Measurements from ENCODE around the gene KIF13A.

The KIF13A gene

DNA sequence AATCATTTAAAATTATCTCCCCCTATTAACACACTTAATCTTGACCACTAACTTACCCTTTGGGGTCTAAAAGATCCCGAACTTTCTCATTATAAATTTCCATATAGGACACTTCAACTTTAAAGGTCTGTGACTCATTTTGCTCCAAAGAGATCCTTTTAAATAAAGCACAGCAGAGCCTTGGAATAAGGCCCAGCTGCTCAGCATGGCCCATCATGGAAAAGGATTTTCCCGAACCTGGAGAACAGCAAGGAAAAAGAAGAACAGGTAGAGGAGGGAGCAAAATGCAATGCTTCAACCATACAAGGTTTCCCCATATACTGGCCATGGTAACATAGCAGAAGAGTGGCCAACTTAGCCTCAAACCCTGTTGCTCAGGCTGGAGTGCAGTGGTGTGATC lies 132.1 kb downstream of the KIF13A start:
- no peak overlapping the region for H3K4me2 ChIP-seq (ENCODE audit: low read length)

DNA sequence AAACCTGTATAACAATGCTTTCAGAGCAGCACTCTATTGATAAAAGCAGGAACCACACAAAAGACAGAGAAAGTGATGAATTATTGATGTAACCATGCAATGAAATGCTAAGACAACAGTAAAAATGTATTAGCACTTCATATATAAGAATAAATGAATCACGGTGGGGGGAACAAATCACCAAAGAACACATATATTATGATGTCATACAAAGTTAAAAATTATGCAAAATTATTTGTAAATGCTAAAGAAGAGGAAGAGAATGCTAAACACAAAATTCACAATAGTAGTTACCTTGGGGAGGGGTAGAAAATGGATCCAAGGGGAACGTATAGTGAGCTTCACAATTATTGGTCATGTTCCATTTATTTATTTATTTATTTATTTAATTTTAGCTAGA lies 133.9 kb downstream of the KIF13A start:
- no peak overlapping the region for H4K8ac ChIP-seq (ENCODE audit: low read depth, low read length)
- no peak overlapping the region for H3K4me2 ChIP-seq (ENCODE audit: low read length)
- WGBS (ENCODE audit: extremely low coverage, insufficient coverage, low lambda C conversion rate): no CpG with 5 or more reads among the region's 2 CpGs
- H3K4me1 ChIP-seq (ENCODE audit: control insufficient read depth, low read depth, low read length): no peaks in the 10 kb centered on the region
- H3K4me3 ChIP-seq (ENCODE audit: low read length): no peak overlapping the region
- H3K56ac ChIP-seq (ENCODE audit: low read length): no peak overlapping the region
- H3K27ac ChIP-seq (ENCODE audit: low read depth, low read length): no peak overlapping the region
- no peaks in the 10 kb centered on the region for H3K79me2 ChIP-seq (ENCODE audit: control insufficient read depth, insufficient read depth, low read length)
- H2BK15ac ChIP-seq (replicated peaks; ENCODE audit: low read depth): no peak overlapping the region
- no peak overlapping the region for H4K5ac ChIP-seq (ENCODE audit: low read length)
- no peak overlapping the region for H3K4ac ChIP-seq (ENCODE audit: low read depth, low read length)
- H2AK5ac ChIP-seq (ENCODE audit: low read length): no peak overlapping the region
- no peak overlapping the region for H2BK120ac ChIP-seq (ENCODE audit: low read depth, low read length)
- no peak overlapping the region for H3K9ac ChIP-seq (ENCODE audit: low read length)
- no peaks in the 10 kb centered on the region for H3K27me3 ChIP-seq (ENCODE audit: insufficient read depth, low read length, poor library complexity)
- DNase-seq: no peak
- no peak overlapping the region for H3K18ac ChIP-seq (ENCODE audit: low read length)
- no peak overlapping the region for H3K23ac ChIP-seq (ENCODE audit: low read length)
- no peak overlapping the region for H2BK5ac ChIP-seq (ENCODE audit: low read length)
- no peaks in the 10 kb centered on the region for H3K79me1 ChIP-seq (ENCODE audit: low read length)
- H3K36me3 ChIP-seq (ENCODE audit: control insufficient read depth, insufficient read depth, low read length): peaks cover 1% of the 10 kb centered on the region

More for the DNA sequence above, 132.1 kb downstream of the KIF13A start:
- Histone ChIP-seq H3K27me3 (ENCODE audit: insufficient read depth, low read length, poor library complexity) (no peaks in the 10 kb centered on the region), H3K18ac (ENCODE audit: low read length) (no peak overlapping the region), H2AK5ac (ENCODE audit: low read length) (no peak overlapping the region), H3K79me1 (ENCODE audit: low read length) (no peaks in the 10 kb centered on the region), H3K23ac (ENCODE audit: low read length) (no peak overlapping the region), H2BK15ac (replicated peaks; ENCODE audit: low read depth) (no peak overlapping the region), H2BK120ac (ENCODE audit: low read depth, low read length) (no peak overlapping the region), H3K4ac (ENCODE audit: low read depth, low read length) (no peak overlapping the region), H3K4me1 (ENCODE audit: control insufficient read depth, low read depth, low read length) (no peaks in the 10 kb centered on the region), H3K79me2 (ENCODE audit: control insufficient read depth, insufficient read depth, low read length) (no peaks in the 10 kb centered on the region), H4K5ac (ENCODE audit: low read length) (no peak overlapping the region), H3K27ac (ENCODE audit: low read depth, low read length) (no peak overlapping the region), H3K9ac (ENCODE audit: low read length) (no peak overlapping the region), H3K4me3 (ENCODE audit: low read length) (no peak overlapping the region), H2BK5ac (ENCODE audit: low read length) (no peak overlapping the region), H4K8ac (ENCODE audit: low read depth, low read length) (no peak overlapping the region), H3K56ac (ENCODE audit: low read length) (no peak overlapping the region), H3K36me3 (ENCODE audit: control insufficient read depth, insufficient read depth, low read length) (peaks cover 1% of the 10 kb centered on the region)
- no peak for DNase-seq
- WGBS (ENCODE audit: extremely low coverage, insufficient coverage, low lambda C conversion rate): 100% methylated on average over 1 of the region's 2 CpGs

DNA sequence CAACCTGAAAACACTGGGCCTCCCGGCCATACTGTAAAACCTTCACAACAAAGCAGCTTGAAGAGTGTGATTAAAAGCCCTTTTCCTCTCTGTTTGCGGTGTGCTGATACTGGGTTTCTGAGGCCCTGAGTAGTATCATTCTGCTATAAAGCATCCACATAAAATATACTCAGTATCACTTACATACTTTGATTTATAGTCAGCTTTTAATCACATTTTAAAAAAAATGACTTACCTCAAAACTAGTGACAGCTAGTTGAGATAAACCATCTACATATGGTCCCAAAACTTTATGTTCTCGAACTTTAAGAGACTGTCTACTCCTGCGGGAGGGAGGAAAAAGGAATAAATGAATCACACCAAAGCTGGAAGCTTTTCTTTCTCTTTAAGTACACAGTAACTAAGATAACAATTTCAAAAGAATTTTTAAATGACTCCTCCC lies 135.7 kb downstream of the KIF13A start:
- H3K4me1 ChIP-seq (ENCODE audit: control insufficient read depth, low read depth, low read length): no peaks in the 10 kb centered on the region
- no peak for DNase-seq
- H3K4me2 ChIP-seq (ENCODE audit: low read length): no peak overlapping the region
- H2BK120ac ChIP-seq (ENCODE audit: low read depth, low read length): no peak overlapping the region
- H3K27me3 ChIP-seq (ENCODE audit: insufficient read depth, low read length, poor library complexity): no peaks in the 10 kb centered on the region
- no peak overlapping the region for H3K4ac ChIP-seq (ENCODE audit: low read depth, low read length)
- H3K4me3 ChIP-seq (ENCODE audit: low read length): no peak overlapping the region
- WGBS (ENCODE audit: extremely low coverage, insufficient coverage, low lambda C conversion rate): no CpG with 5 or more reads among the region's 4 CpGs
- no peak overlapping the region for H2BK15ac ChIP-seq (replicated peaks; ENCODE audit: low read depth)
- H3K56ac ChIP-seq (ENCODE audit: low read length): no peak overlapping the region
- H3K23ac ChIP-seq (ENCODE audit: low read length): no peak overlapping the region
- no peaks in the 10 kb centered on the region for H3K79me1 ChIP-seq (ENCODE audit: low read length)
- H3K9ac ChIP-seq (ENCODE audit: low read length): no peak overlapping the region
- H2BK5ac ChIP-seq (ENCODE audit: low read length): no peak overlapping the region
- peaks cover 1% of the 10 kb centered on the region for H3K36me3 ChIP-seq (ENCODE audit: control insufficient read depth, insufficient read depth, low read length)
- H2AK5ac ChIP-seq (ENCODE audit: low read length): no peak overlapping the region
- no peaks in the 10 kb centered on the region for H3K79me2 ChIP-seq (ENCODE audit: control insufficient read depth, insufficient read depth, low read length)
- H3K27ac ChIP-seq (ENCODE audit: low read depth, low read length): no peak overlapping the region
- H4K5ac ChIP-seq (ENCODE audit: low read length): no peak overlapping the region
- no peak overlapping the region for H4K8ac ChIP-seq (ENCODE audit: low read depth, low read length)
- no peak overlapping the region for H3K18ac ChIP-seq (ENCODE audit: low read length)

DNA sequence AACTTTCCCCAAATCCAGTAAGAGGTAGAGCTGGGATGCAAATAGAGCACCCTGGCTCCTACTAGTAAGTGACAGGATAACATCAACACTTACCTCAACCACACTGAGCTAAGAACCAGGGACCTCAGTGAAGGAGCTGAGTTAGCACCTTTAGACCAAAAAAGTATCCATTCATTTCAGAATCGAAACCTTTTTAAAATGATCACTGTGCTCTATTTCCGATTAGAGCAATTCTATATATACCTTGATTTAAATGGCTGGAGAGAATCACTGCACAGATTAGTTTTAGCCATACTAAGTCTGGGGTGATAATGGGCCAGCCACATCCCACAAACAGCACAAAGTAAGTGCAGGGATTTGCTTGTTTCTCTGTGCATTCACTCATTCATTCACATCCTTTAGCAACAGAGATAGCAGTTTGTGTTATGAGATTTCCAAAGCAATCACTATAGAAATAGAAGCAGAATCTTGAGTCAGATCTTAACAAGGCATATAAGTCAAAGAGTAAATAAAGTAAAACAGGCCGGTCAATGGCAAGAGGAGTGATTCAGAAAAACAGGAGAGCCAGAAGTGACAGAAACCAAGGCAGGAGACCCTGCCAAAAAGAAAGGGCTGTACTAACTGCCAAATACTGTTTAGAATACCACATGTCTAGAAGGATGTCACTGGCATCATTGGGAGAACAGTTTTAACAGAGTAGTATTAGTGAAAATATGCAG lies 136.3 kb downstream of the KIF13A start:
- Histone ChIP-seq H3K36me3 (ENCODE audit: control insufficient read depth, insufficient read depth, low read length) (peaks cover 1% of the 10 kb centered on the region), H3K27me3 (ENCODE audit: insufficient read depth, low read length, poor library complexity) (no peaks in the 10 kb centered on the region), H3K23ac (ENCODE audit: low read length) (no peak overlapping the region), H2AK5ac (ENCODE audit: low read length) (no peak overlapping the region), H2BK120ac (ENCODE audit: low read depth, low read length) (no peak overlapping the region), H3K79me2 (ENCODE audit: control insufficient read depth, insufficient read depth, low read length) (no peaks in the 10 kb centered on the region), H4K5ac (ENCODE audit: low read length) (no peak overlapping the region), H3K4me2 (ENCODE audit: low read length) (no peak overlapping the region), H3K9ac (ENCODE audit: low read length) (no peak overlapping the region), H3K4me1 (ENCODE audit: control insufficient read depth, low read depth, low read length) (no peaks in the 10 kb centered on the region), H3K79me1 (ENCODE audit: low read length) (no peaks in the 10 kb centered on the region), H2BK5ac (ENCODE audit: low read length) (no peak overlapping the region), H3K56ac (ENCODE audit: low read length) (no peak overlapping the region), H3K18ac (ENCODE audit: low read length) (no peak overlapping the region), H3K27ac (ENCODE audit: low read depth, low read length) (no peak overlapping the region), H3K4me3 (ENCODE audit: low read length) (no peak overlapping the region), H3K4ac (ENCODE audit: low read depth, low read length) (no peak overlapping the region), H4K8ac (ENCODE audit: low read depth, low read length) (no peak overlapping the region), H2BK15ac (replicated peaks; ENCODE audit: low read depth) (no peak overlapping the region)
- DNase-seq: no peak
- WGBS (ENCODE audit: extremely low coverage, insufficient coverage, low lambda C conversion rate): no CpG with 5 or more reads among the region's 3 CpGs

DNA sequence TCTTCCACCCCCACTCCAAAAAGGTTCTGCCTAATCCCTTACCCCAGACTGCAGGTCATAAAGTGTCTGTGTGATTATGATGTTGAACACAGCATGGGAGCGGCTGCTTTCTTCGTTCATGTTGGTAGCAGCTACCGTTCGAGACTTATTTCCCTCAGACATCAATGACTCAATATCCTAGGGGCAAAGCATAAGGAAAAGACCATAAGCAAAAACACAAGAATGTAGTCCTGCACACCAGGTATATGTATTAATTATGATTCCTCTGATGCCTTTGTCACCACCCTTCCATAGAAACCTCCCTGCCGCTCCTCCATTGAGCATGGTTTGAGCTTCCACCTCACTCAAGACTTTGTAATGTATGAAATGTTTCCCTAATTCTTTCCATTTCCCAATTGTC lies 137.2 kb downstream of the KIF13A start:
- no peak overlapping the region for H4K8ac ChIP-seq (ENCODE audit: low read depth, low read length)
- H2BK120ac ChIP-seq (ENCODE audit: low read depth, low read length): no peak overlapping the region
- no peak overlapping the region for H2BK15ac ChIP-seq (replicated peaks; ENCODE audit: low read depth)
- H3K79me2 ChIP-seq (ENCODE audit: control insufficient read depth, insufficient read depth, low read length): no peaks in the 10 kb centered on the region
- no peak overlapping the region for H3K27ac ChIP-seq (ENCODE audit: low read depth, low read length)
- H3K4ac ChIP-seq (ENCODE audit: low read depth, low read length): no peak overlapping the region
- H3K27me3 ChIP-seq (ENCODE audit: insufficient read depth, low read length, poor library complexity): no peaks in the 10 kb centered on the region
- no peak overlapping the region for H3K23ac ChIP-seq (ENCODE audit: low read length)
- no peak overlapping the region for H3K4me3 ChIP-seq (ENCODE audit: low read length)
- H3K4me2 ChIP-seq (ENCODE audit: low read length): no peak overlapping the region
- no peak for DNase-seq
- peaks cover 1% of the 10 kb centered on the region for H3K36me3 ChIP-seq (ENCODE audit: control insufficient read depth, insufficient read depth, low read length)
- H3K18ac ChIP-seq (ENCODE audit: low read length): no peak overlapping the region
- H3K79me1 ChIP-seq (ENCODE audit: low read length): no peaks in the 10 kb centered on the region
- no peak overlapping the region for H4K5ac ChIP-seq (ENCODE audit: low read length)
- H3K9ac ChIP-seq (ENCODE audit: low read length): no peak overlapping the region
- WGBS (ENCODE audit: extremely low coverage, insufficient coverage, low lambda C conversion rate): no CpG with 5 or more reads among the region's 5 CpGs
- H2BK5ac ChIP-seq (ENCODE audit: low read length): no peak overlapping the region
- no peaks in the 10 kb centered on the region for H3K4me1 ChIP-seq (ENCODE audit: control insufficient read depth, low read depth, low read length)
- H3K56ac ChIP-seq (ENCODE audit: low read length): no peak overlapping the region
- H2AK5ac ChIP-seq (ENCODE audit: low read length): no peak overlapping the region

DNA sequence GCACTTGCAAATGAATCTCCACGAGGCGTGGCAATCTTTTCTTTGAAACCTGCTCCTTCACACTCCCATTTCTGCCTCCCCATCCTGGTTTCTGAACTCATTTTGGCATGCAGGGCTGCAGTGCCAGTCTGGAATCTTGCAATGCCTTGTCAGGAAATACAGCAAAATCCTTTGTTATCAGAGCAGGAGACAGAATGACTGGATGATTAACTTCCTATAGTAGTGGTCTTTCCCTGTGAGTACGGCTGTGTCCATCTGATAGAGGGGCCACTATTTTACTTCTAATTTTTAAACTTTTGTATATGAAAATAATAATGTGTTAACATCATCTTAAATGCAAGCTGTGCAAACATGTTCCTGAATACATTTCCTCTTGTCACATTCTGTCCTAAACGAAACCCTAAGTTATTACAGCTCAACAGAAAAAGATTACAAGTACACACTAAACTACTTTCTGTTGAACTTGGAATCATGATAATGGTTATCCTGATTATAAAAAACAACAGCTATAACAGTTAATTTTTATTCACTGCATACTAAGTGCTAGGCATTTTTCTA lies 140.2 kb downstream of the KIF13A start:
- H3K18ac ChIP-seq (ENCODE audit: low read length): no peak overlapping the region
- H3K4me3 ChIP-seq (ENCODE audit: low read length): no peak overlapping the region
- H3K27ac ChIP-seq (ENCODE audit: low read depth, low read length): no peak overlapping the region
- H3K4me1 ChIP-seq (ENCODE audit: control insufficient read depth, low read depth, low read length): no peaks in the 10 kb centered on the region
- no peak overlapping the region for H2AK5ac ChIP-seq (ENCODE audit: low read length)
- H3K56ac ChIP-seq (ENCODE audit: low read length): no peak overlapping the region
- H2BK120ac ChIP-seq (ENCODE audit: low read depth, low read length): no peak overlapping the region
- no peaks in the 10 kb centered on the region for H3K79me2 ChIP-seq (ENCODE audit: control insufficient read depth, insufficient read depth, low read length)
- H3K23ac ChIP-seq (ENCODE audit: low read length): no peak overlapping the region
- no peak overlapping the region for H2BK15ac ChIP-seq (replicated peaks; ENCODE audit: low read depth)
- no peak overlapping the region for H4K8ac ChIP-seq (ENCODE audit: low read depth, low read length)
- no peak for DNase-seq
- peaks cover 1% of the 10 kb centered on the region for H3K36me3 ChIP-seq (ENCODE audit: control insufficient read depth, insufficient read depth, low read length)
- no peak overlapping the region for H3K4ac ChIP-seq (ENCODE audit: low read depth, low read length)
- no peak overlapping the region for H2BK5ac ChIP-seq (ENCODE audit: low read length)
- no peak overlapping the region for H4K5ac ChIP-seq (ENCODE audit: low read length)
- no peaks in the 10 kb centered on the region for H3K27me3 ChIP-seq (ENCODE audit: insufficient read depth, low read length, poor library complexity)
- no CpG with 5 or more reads among the region's 4 CpGs for WGBS (ENCODE audit: extremely low coverage, insufficient coverage, low lambda C conversion rate)
- no peaks in the 10 kb centered on the region for H3K79me1 ChIP-seq (ENCODE audit: low read length)
- no peak overlapping the region for H3K4me2 ChIP-seq (ENCODE audit: low read length)
- no peak overlapping the region for H3K9ac ChIP-seq (ENCODE audit: low read length)
